Astrocyte of the spinal cord (primary cell): Measurements from ENCODE around the gene FAR2.

ENCODE experiments used
- DNase-seq: peaks from one replicate; pipeline ENCODE4 v3.0.0; 2011; ENCODE audit warnings: low read depth, low spot score
- H3K4me3 ChIP-seq: 2 replicates; pipeline ENCODE4 v1.5.1; 2011; ENCODE audit warnings: low read depth, mild to moderate bottlenecking, low read length, moderate library complexity
- CTCF ChIP-seq: IDR thresholded peaks from 2 replicates; pipeline ENCODE4 v1.5.1; 2012; ENCODE audit warnings: low read depth, mild to moderate bottlenecking, low read length, inconsistent platforms
- in situ Hi-C: cut with HindIII; loops from 2 replicates; pipeline ENCODE4 v1.10.0; 2017; ENCODE audit warnings: low sequenced_read_pairs

Gene FAR2

DNA sequence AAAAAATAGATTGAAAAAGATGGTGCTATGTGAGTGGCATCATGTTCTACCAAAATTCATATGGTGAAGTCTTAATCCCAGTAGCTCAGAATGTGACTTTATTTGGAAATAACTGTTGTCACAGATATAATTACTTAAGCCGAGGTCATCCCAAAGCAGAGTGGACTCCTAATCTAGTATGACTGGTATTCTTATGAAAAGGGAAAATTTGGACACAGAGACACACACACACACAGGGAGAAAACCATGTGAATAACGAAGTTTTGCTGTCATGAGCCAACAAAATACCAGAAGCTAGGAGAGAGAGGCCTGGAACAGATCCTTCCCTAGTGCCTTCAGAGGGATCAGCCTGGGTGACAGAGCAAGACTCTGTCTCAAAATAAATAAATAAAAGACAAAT, 62.6 kb downstream of the FAR2 start:
- DNase-seq = no peak
- no peak for TF ChIP-seq CTCF
- in situ Hi-C loops = no loop called here
- no peak overlapping the region for H3K4me3 ChIP-seq

DNA sequence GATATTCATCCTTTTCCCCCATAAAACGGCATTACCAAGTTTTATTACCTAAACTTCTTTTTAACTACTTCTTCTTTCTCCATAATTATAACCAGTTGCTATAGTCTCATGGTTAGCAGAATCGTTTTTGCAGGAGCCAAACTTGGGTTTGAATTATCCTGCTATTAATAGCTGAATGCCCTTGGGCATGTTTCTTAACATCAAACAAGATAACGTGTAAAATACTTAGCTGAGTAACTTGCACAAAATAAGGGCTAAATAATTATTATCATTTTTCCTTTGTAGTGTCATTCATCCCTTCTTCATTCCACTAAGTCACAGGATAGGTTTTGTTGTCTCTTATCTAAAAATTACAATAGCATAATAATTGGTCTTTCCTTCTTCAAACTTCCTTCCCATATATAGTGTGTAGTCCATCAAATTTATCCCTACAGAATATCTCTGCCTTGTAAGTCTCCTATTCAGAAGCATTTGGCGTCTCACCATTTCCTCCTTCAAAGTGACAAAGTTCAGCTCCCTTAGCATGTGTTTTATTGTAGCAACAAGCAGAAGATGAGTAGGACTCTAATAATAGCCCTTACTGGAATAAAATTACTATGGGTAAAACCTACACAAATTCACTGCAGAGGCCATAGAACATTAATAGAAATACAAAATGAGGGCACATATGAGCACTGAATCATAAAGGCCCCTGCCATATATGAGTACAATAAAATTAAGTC, 63.8 kb downstream of the FAR2 start:
- in situ Hi-C loops = no loop called here
- peak; percentile 22 for DNase-seq
- no peak overlapping the region for H3K4me3 ChIP-seq
- no peak for TF ChIP-seq CTCF

GRCh38 chr12:29216266-29216665, 67.2 kb downstream of the FAR2 start:
- no peak for DNase-seq
- no peak for TF ChIP-seq CTCF
- H3K4me3 ChIP-seq = no peak overlapping the region
- in situ Hi-C loops = no loop called here

DNA sequence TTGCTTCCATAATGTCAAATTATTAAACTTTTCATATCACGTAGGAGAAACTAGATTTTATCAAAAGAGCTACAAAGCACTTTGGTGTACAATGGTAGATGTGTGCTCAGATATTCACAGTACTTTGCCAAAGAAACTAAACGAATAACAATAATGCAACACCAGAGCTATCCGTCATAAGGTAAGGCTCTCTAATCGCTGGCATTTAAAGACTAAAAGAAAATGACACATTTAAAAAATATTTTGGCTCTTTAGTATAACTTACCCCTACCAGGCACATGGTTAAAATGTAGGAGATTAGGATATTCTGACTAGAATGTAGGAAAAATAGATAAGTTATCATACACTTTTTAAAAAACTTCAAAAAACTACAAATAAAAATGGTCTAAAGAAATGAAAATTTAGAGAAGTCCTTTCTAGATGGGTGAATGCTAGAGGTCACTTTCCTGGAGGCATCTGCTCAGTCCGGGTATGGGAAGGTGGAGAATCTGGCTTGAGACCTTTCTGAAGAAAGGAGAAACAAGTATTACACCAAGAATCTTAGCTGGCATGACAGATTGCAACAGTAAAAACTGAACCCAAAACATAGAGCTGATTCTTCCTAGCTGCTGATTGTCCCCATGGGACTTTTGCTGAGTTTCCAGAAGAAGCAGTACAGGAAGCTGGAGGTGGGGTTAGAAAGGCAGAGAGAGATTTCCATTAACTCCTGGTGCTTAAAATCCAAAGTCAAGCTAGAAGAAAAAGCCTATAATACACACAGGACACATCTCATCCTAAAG, 67.9 kb downstream of the FAR2 start:
- H3K4me3 ChIP-seq = no peak overlapping the region
- in situ Hi-C loops = no loop called here
- TF ChIP-seq CTCF = no peak
- peak; percentile 20 for DNase-seq

DNA sequence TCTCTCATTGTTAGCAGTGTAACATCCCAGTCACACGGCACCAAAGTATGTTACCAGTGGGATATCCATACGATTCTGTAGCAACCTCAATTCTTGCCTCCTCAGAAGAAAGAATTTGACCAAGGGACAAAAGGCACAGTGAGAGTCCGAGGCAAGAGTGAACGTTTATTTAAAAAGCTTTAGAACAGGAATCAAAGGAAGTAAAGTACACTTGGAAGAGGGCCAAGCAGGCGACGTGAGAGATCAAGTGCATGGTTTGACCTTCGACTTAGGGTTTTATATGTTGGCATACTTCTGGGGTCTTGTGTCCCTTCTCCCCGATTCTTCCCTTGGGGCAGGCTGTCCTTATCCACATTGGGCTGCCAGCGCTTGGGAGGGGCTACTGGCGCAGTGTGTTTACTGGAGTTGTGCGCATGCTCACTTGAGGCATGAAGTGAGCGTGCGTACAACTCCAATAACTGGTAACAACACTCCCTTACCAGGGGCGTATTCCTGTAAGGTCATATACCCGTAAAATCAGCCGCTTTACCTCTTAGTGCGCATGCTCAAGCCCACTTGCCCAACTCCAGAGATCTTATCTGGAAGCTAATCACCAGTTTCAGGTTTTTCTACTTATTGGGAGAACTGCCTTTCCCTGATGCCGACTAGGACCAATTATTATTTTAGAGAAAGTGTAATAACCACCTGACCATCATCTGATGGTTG, 71.7 kb downstream of the FAR2 start:
- no peak overlapping the region for H3K4me3 ChIP-seq
- in situ Hi-C loops = no loop called here
- no peak for DNase-seq
- no peak for TF ChIP-seq CTCF

DNA sequence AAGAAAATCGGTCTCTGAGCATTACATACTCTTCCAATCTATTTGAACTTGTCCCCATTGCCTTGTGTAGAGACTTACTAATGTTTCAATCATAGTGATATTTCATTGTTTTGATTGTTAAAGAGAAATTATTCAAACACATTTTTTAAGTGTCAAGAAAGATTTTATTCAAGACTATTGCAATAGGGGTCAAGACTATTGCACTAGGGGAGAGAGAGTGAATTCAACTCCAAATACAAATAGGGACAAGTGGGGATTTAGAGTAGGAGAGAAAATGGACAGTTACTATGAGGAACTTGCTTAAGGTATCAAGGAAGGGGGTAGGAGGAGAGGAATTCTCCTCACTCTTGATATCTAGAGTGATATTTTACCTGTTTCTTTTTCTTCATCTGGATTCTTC, 73.1 kb downstream of the FAR2 start:
- in situ Hi-C loops = no loop called here
- no peak overlapping the region for H3K4me3 ChIP-seq
- no peak for TF ChIP-seq CTCF

More for the DNA sequence above, 73.1 kb downstream of the FAR2 start:
- DNase-seq = no peak
